Mucosa of gallbladder (tissue), 1 donor: Measurements from ENCODE around the gene TSR1. TPM values are rescaled to one million over a fixed set of nuclear protein-coding genes. Genes with fewer than 3 reads are reported as not detected.

Source experiments
- DNase-seq: peaks from one replicate; pipeline ENCODE4 v3.0.0-alpha.2; 2020; ENCODE audit warnings: low spot score
- total RNA-seq: library from RNA; stranded (reverse); gene quantifications from one replicate; pipeline ENCODE4 v1.2.1, GENCODE V29; 2021
- donor health status: DM: no; HTN: no; CAD: no.

TSR1 gene
- total RNA-seq, 1 donor from 2014 or later = 18.8 TPM

GRCh38 chr17:2283302-2283701, 53.0 kb downstream of the TSR1 start:
- no peak for DNase-seq

- no peak for DNase-seq
These were observed 53.9 kb downstream of the TSR1 start for GRCh38 chr17:2282297-2282873.

- DNase-seq = no peak
These were observed 56.5 kb downstream of the TSR1 start for GRCh38 chr17:2279707-2280106.

GRCh38 chr17:2277429-2278170, 58.7 kb downstream of the TSR1 start:
- no peak for DNase-seq

GRCh38 chr17:2275722-2276121, 60.5 kb downstream of the TSR1 start:
- DNase-seq = no peak

- DNase-seq = no peak
These were observed 61.8 kb downstream of the TSR1 start for GRCh38 chr17:2274414-2274813.

Other genes with a start within 250 kb of the TSR1 start
- 36.9 TPM for gene SMG6, start 32.7 kb downstream of the TSR1 start, total RNA-seq
- gene SRR, start 32.5 kb downstream of the TSR1 start, total RNA-seq = 9.8 TPM
- gene SGSM2, start 1.0 kb upstream of the TSR1 start, total RNA-seq = 69.8 TPM
- gene MNT, start 64.6 kb upstream of the TSR1 start, total RNA-seq = 44.0 TPM
- 26.1 TPM for gene METTL16, start 175.4 kb upstream of the TSR1 start, total RNA-seq